Inflammatory macrophage (primary cell): ENCODE results near the gene DUSP7.

Experiments used
- DNase-seq, 2 donors: peaks; one replicate each; pipeline ENCODE4 v3.0.0-alpha.2; 2020 to 2022

Gene DUSP7

DNA sequence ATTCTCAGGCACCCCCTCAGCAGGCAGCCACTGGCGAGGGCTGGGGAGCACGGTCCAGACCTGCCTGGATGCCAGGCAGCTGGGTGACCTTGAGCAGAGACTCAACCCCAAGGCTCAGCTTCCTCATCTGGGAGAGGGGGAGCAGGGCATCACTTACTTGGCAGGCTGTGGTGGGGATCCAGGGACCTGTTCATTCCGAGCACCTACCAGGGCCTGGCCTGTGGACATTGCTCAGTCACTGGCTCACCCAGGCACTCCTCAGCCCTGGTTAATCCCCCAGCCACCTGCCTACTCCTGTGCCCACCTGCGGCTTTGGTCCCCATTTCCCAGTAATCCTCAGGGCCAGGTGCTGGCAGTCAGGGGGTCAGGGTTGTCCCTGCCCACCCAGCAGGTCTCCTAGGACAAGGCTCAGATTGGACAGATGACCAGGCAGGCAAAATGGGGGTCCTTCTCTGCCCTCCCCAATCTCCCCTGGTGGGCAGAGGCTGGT, 51.4 kb downstream of the DUSP7 start:
- no peak for DNase-seq

DNA sequence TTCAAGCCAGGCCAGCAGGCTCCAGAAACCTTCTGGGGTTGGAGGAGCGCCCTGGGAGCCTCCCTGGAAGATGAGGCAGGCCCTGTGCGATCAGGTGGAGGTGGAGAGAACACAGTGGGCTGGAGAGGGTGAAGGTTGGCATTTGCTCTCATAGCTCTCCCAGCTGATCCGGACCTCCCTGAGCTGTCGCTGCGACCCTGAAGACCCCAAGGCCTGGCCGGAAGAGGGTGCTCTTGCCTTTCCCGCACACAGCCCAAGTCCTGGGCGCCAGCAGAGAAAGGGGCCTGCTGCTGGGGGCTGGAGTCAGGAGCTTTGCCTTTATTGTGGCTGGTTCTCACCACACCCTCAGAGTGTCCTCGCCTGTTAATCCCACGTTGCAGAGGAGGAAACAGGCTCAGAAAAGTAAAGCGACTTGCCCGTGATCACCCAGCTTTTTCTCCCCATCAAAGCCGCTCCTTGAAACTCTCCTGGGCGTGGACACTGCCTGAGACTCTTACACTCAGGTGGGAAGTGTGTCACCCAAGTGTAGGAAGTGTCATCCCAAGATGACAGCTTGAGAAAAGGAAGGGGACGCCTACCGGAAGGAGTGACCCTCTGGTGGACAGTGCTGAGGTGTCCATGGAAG, 52.1 kb downstream of the DUSP7 start:
- DNase-seq, result no peak

DNA sequence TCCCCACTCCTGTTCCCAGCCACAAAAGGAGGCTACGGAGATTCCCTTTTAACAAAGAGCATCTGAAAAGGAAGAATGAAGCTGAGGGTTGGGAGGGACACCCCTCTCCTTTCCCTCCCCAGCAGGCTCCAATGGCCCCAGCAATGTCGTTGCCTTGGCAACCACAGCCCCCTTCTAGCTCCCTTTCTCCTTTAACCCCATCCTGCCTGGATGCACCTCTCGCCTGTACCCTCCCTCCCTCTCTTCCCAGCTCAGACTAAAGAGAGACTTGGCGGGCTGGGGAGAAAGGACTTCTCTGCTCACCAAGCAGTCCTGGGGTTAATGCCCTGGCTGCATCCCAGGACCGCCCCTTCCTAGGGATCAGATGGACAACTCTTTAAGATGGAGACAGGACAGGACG, 53.6 kb downstream of the DUSP7 start:
- DNase-seq, result no peak

DNA sequence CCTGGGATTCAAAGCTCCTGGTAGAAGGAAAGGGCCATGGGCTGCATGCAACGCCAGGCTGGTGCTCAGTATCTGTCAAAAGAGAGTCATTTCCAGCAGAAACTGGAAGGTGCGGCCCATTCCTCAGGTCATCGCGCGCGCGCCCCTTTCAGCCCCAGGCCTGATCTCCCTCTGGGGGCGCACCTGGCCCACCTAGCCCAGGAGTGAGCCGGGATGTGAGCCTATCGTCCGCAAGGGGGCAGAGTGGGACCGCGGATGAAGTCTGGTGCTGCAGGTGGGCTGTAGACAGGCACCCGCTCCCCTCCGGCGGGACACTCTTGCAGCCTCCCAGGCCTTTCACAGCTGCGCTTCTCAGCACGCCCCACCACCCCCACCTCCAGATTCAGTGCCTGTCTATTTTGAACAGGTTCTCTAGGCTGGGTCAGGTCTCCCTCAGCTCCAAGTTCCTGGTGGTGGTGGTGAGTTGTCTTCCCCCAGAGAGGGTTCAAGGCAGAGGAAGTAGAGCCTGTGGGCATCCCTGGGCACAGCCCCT, 54.9 kb downstream of the DUSP7 start:
- DNase-seq, result peak; percentile 40 to 54

DNA sequence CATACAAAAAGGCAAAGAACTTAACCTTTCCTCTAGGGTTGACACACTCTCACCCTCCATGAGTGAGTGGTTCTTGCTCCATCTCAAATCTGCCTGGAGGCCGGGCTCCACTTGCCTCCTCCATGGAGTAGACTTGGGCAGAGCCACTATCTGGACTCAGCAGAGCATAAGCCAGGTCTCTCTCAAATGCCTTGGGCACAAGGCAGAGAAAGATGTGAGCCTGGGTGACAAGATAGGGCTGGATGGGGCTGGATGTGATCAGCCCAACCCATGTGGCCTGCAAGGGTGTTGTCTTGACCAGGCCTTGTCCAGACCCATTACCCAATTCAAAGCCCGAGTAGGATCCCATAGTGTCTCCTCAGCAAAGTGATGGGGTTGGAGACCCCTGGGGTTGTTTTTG, 56.5 kb downstream of the DUSP7 start:
- no peak for DNase-seq
